Natural killer cell (primary cell): ENCODE results near the gene ARMC3. TPM values are rescaled to one million over a fixed set of nuclear protein-coding genes. Genes with fewer than 3 reads are reported as not detected.

Experiments
- ATAC-seq, 3 donors: fragments of 150-1000 bp in 2 of 3; fragments of 200-7000 bp in 1 of 3; cut with Tn5 transposase; 1 replicate in 1 of 3; 2 replicates in 2 of 3; pipeline ENCODE4 v1.10.0; 2021; ENCODE audit warnings: mild to moderate bottlenecking in 2 of 3, moderate library complexity in 2 of 3
- DNase-seq, 2 donors: peaks; one replicate each; pipeline versions ENCODE4 v3.0.0 to v3.0.0-alpha.2; 2013 to 2021; ENCODE audit warnings: mixed read lengths in 1 of 2
- H3K27ac ChIP-seq: one replicate; pipeline ENCODE4 v1.5.1; 2013; ENCODE audit warnings: mild to moderate bottlenecking, low read length
- H3K27me3 ChIP-seq: one replicate; pipeline ENCODE4 v1.6.1; 2013; ENCODE audit warnings: low read length; ENCODE audit not compliant: control insufficient read depth, insufficient read depth
- H3K36me3 ChIP-seq: one replicate; pipeline ENCODE4 v1.6.1; 2013; ENCODE audit warnings: low read length; ENCODE audit not compliant: control insufficient read depth, insufficient read depth
- H3K4me1 ChIP-seq: one replicate; pipeline ENCODE4 v1.6.1; 2013; ENCODE audit warnings: low read length; ENCODE audit not compliant: control insufficient read depth, insufficient read depth
- H3K4me3 ChIP-seq: one replicate; pipeline ENCODE4 v1.5.1; 2013; ENCODE audit warnings: low read length
- H3K9me3 ChIP-seq: one replicate; pipeline ENCODE4 v1.6.1; 2013; ENCODE audit warnings: low read length; ENCODE audit not compliant: control insufficient read depth, insufficient read depth
- H3K27ac Mint-ChIP-seq, 2 donors: one replicate each; pipeline ENCODE4 v1.8.0; 2022; ENCODE audit warnings: mild to moderate bottlenecking in 2 of 2, mixed read lengths in 2 of 2, moderate library complexity in 1 of 2
- H3K27me3 Mint-ChIP-seq, 2 donors: one replicate each; pipeline ENCODE4 v1.8.0; 2022; ENCODE audit warnings: low read depth in 2 of 2, mixed read lengths in 2 of 2
- H3K36me3 Mint-ChIP-seq: one replicate; pipeline ENCODE4 v1.8.0; 2022; ENCODE audit warnings: mixed read lengths
- H3K4me1 Mint-ChIP-seq, 2 donors: one replicate each; pipeline ENCODE4 v1.8.0; 2022; ENCODE audit warnings: mixed read lengths in 2 of 2
- H3K4me3 Mint-ChIP-seq: one replicate; pipeline ENCODE4 v1.8.0; 2022; ENCODE audit warnings: mild to moderate bottlenecking, moderate library complexity, mixed read lengths
- H3K9me3 Mint-ChIP-seq, 2 donors: one replicate each; pipeline ENCODE4 v1.8.0; 2022; ENCODE audit warnings: mixed read lengths in 2 of 2
- CTCF ChIP-seq: fragments of 200-600 bp; IDR thresholded peaks from one replicate; pipeline ENCODE4 v1.8.0; 2022; ENCODE audit warnings: antibody characterized with exemption
- WGBS: methylation state at CpG from one replicate; pipeline ENCODE4 v1.1.7; 2013; ENCODE audit warnings: missing lambda C conversion rate; ENCODE audit not compliant: insufficient coverage; 5-methylcytosine and 5-hydroxymethylcytosine counted together
- intact Hi-C: fragments of 100-400 bp; cut with micrococcal nuclease; formaldehyde crosslinking; loops from one replicate; pipeline ENCODE4 v1.14.2; 2022
- total RNA-seq, 4 donors: library from RNA; stranded (reverse); fragments of 120-200 nt in 1 of 4; gene quantifications; one replicate each; pipeline versions ENCODE4 v1.2.3 to v1.2.4, GENCODE V29; 2013 to 2022

The ARMC3 gene
- total RNA-seq, 3 donors from 2014 or later (not counting 1 experiment from before 2014, with no cell fraction given): 0.65 to 0.68 TPM; not detected in 1

GRCh38 chr10:22977751-22978150 lies 49.9 kb downstream of the ARMC3 start:
- Mint-ChIP-seq H3K4me1 (no peaks in the 10 kb centered on the region), H3K36me3 (no peaks in the 10 kb centered on the region), H3K27ac (no peak overlapping the region), H3K9me3 (no peaks in the 10 kb centered on the region), H3K27me3 (peaks cover 0 to 8% of the 10 kb centered on the region in 2 donors), H3K4me3 (no peak overlapping the region)
- Histone ChIP-seq H3K27ac (no peak overlapping the region), H3K4me1 (no peaks in the 10 kb centered on the region), H3K9me3 (no peaks in the 10 kb centered on the region), H3K36me3 (no peaks in the 10 kb centered on the region), H3K27me3 (no peaks in the 10 kb centered on the region), H3K4me3 (no peak overlapping the region)
- ATAC-seq: no peak
- TF ChIP-seq CTCF: no peak
- intact Hi-C loops: no loop called here
- WGBS: no CpG with 5 or more reads among the region's 1 CpG
- no peak for DNase-seq

GRCh38 chr10:22978287-22978686 lies 50.4 kb downstream of the ARMC3 start:
- Mint-ChIP-seq H3K36me3 (no peaks in the 10 kb centered on the region), H3K27me3 (peaks cover 0 to 9% of the 10 kb centered on the region in 2 donors), H3K27ac (no peak overlapping the region), H3K9me3 (no peaks in the 10 kb centered on the region), H3K4me1 (no peaks in the 10 kb centered on the region), H3K4me3 (no peak overlapping the region)
- Histone ChIP-seq H3K4me3 (no peak overlapping the region), H3K9me3 (no peaks in the 10 kb centered on the region), H3K27me3 (no peaks in the 10 kb centered on the region), H3K36me3 (no peaks in the 10 kb centered on the region), H3K4me1 (no peaks in the 10 kb centered on the region), H3K27ac (no peak overlapping the region)
- 100% methylated on average over 2 of the region's 2 CpGs for WGBS
- no peak for TF ChIP-seq CTCF
- ATAC-seq (no peak), DNase-seq (no peak)
- intact Hi-C loops: no loop called here

GRCh38 chr10:22978918-22979317 lies 51.1 kb downstream of the ARMC3 start:
- no peak overlapping the region for H3K4me3 ChIP-seq
- Mint-ChIP-seq H3K4me1 (no peaks in the 10 kb centered on the region), H3K36me3 (no peaks in the 10 kb centered on the region), H3K27me3 (peaks cover 0 to 9% of the 10 kb centered on the region in 2 donors), H3K4me3 (no peak overlapping the region), H3K27ac (no peak overlapping the region), H3K9me3 (no peaks in the 10 kb centered on the region)
- H3K4me1 ChIP-seq: no peaks in the 10 kb centered on the region
- no peak for DNase-seq
- 60% methylated on average over 1 of the region's 1 CpG for WGBS
- no peak for ATAC-seq
- no peaks in the 10 kb centered on the region for H3K9me3 ChIP-seq
- H3K36me3 ChIP-seq: no peaks in the 10 kb centered on the region
- H3K27me3 ChIP-seq: no peaks in the 10 kb centered on the region
- intact Hi-C loops: no loop called here
- TF ChIP-seq CTCF: no peak
- no peak overlapping the region for H3K27ac ChIP-seq

GRCh38 chr10:22980822-22981221 lies 53.0 kb downstream of the ARMC3 start:
- peaks cover 0 to 9% of the 10 kb centered on the region in 2 donors for H3K27me3 Mint-ChIP-seq
- no peak overlapping the region for H3K27ac Mint-ChIP-seq
- Histone ChIP-seq H3K9me3 (no peaks in the 10 kb centered on the region), H3K27me3 (no peaks in the 10 kb centered on the region), H3K4me1 (no peaks in the 10 kb centered on the region), H3K4me3 (no peak overlapping the region), H3K27ac (no peak overlapping the region), H3K36me3 (no peaks in the 10 kb centered on the region)
- no peak for ATAC-seq
- no peaks in the 10 kb centered on the region for H3K36me3 Mint-ChIP-seq
- no peaks in the 10 kb centered on the region for H3K4me1 Mint-ChIP-seq
- no peaks in the 10 kb centered on the region for H3K9me3 Mint-ChIP-seq
- no peak for DNase-seq
- TF ChIP-seq CTCF: no peak
- 100% methylated on average over 1 of the region's 2 CpGs for WGBS
- intact Hi-C loops: loop anchor here (10.0 kb wide), 3 partner anchors 276 to 726 kb away; no protein-coding TSS in a partner anchor
- H3K4me3 Mint-ChIP-seq: no peak overlapping the region
